Measurements from ENCODE around the gene TPR.

DNA sequence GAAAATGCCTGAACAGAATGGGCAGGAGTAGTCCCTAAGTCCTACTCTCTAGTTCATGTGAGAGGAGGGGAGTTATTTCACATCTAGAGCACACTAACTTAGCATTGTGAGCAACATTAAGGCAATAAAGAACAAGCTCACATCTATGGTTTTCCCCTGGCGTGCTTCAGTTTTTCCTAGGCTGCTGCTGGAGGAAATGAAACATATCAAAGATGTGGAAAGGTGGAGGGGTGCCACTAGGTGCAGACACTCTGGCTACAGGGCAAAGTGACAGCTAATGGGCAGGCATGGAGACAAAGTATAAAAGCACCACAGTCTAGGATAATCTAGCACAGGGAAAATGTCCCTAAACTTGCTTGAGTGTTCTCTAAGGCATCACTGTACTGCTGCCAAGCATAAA is 82.2 kb downstream of the TPR start:
- TF ChIP-seq, protein P1, sequence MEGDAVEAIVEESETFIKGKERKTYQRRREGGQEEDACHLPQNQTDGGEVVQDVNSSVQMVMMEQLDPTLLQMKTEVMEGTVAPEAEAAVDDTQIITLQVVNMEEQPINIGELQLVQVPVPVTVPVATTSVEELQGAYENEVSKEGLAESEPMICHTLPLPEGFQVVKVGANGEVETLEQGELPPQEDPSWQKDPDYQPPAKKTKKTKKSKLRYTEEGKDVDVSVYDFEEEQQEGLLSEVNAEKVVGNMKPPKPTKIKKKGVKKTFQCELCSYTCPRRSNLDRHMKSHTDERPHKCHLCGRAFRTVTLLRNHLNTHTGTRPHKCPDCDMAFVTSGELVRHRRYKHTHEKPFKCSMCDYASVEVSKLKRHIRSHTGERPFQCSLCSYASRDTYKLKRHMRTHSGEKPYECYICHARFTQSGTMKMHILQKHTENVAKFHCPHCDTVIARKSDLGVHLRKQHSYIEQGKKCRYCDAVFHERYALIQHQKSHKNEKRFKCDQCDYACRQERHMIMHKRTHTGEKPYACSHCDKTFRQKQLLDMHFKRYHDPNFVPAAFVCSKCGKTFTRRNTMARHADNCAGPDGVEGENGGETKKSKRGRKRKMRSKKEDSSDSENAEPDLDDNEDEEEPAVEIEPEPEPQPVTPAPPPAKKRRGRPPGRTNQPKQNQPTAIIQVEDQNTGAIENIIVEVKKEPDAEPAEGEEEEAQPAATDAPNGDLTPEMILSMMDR (IDR thresholded peaks at IDR 0.05), result no peak
- TF ChIP-seq POLR2A (IDR thresholded peaks at IDR 0.05) (no peak), POLR2AphosphoS5 (IDR thresholded peaks at IDR 0.05) (no peak)

Measured in breast epithelium (tissue), 3 donors.